Measurements from ENCODE around the gene STX12.
"Not testable (repeated sequence)": the region's sequence is repeated elsewhere in the genome, so short reads cannot be mapped to it uniquely, and the experiment has no call there.

STX12 gene

DNA sequence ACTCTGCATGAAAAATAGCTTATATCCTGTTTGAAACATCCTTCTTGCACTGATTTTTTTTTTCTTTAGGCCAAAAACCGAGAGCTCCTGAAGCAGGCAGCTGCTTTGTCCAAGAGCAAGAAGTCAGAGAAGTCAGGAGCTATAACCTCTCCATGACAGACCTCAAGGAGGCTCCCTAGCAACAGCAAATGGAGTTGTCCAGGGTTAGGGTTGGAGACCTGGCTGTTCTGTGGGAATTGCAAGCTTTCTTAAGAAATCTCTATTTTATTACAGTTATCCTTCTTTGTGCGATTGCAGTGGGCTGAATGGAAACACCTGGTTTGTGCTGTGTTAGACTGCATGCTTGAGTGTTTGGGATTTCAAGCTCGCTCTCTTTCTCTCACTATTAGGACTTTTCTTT is 12.6 kb upstream of the STX12 start:
- no peak for DNase-seq
- TF ChIP-seq POLR2A (IDR thresholded peaks at IDR 0.05; ENCODE audit: low read length) (no peak), GATA1 (IDR thresholded peaks at IDR 0.05; ENCODE audit: low read depth, low read length) (no peak)

DNA sequence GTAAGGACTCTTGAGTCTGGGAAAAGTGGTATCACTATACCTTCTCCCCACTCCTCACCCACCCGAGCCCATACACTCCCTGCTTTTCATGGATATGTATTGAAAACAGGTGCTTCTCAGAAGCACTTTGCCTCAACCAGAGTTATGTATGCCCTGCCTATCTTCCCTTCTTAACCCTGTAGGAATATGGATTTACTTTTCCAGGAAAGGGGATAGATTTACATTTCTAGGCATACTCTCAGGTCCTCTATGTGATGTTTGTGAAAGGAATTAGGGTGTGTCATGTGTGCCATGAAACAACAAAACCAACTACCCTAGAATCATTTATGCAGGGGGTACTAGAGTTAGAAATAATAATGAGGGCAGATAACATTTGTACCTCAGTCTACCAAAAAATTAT is 11.0 kb upstream of the STX12 start:
- no peak for DNase-seq

DNA sequence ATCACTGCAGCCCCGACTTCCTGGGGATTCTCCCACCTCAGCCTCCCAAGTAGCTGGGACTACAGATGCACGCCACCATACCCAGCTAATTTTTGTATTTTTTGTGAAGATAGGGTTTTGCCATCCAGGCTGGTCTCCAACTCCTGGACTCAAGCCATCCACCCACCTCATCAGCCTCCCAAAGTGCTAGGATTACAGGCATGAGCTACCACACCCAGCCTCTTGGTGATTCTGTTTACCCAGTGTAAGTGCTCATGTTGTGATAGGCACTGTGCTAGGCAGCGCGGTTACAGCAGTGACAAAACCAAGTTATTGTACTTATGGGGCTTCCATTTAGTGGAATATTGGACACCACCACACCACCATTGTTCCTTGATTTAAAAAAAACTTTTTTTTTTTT is 9.7 kb upstream of the STX12 start:
- no peak for DNase-seq
- TF ChIP-seq POLR2A (IDR thresholded peaks at IDR 0.05; ENCODE audit: low read length) (no peak), GATA1 (IDR thresholded peaks at IDR 0.05; ENCODE audit: low read depth, low read length) (no peak)

More for the DNA sequence above, 11.0 kb upstream of the STX12 start:
- TF ChIP-seq GATA1 (IDR thresholded peaks at IDR 0.05; ENCODE audit: low read depth, low read length) (no peak), POLR2A (IDR thresholded peaks at IDR 0.05; ENCODE audit: low read length) (no peak)

DNA sequence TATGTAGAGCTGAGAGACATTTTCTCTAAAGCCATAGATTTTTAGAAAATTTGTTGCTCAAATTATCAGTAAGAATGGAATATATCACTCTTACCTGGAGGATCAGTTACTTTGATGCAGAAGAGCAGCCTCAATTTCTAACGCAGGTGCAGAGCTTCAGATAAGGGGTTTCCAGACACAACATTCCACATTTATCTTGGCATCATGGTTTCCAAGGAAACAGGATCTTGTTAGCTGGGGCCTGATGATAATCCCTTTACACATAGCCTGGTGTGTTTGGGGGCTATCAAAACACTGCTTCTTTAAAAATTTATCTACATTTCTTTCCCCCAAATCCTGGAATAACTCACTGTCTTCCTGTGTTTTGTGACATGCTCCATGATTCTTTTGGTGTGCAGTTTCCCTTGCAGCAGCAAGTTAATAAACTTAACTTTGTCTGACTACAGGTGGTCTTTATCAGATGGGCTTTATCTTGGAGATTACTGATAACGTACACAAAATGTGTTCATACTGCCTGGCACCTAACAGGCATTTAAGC is 2.7 kb upstream of the STX12 start:
- no peak for DNase-seq
- TF ChIP-seq POLR2A (IDR thresholded peaks at IDR 0.05; ENCODE audit: low read length): no peak
- TF ChIP-seq GATA1 (IDR thresholded peaks at IDR 0.05; ENCODE audit: low read depth, low read length): no peak

DNA sequence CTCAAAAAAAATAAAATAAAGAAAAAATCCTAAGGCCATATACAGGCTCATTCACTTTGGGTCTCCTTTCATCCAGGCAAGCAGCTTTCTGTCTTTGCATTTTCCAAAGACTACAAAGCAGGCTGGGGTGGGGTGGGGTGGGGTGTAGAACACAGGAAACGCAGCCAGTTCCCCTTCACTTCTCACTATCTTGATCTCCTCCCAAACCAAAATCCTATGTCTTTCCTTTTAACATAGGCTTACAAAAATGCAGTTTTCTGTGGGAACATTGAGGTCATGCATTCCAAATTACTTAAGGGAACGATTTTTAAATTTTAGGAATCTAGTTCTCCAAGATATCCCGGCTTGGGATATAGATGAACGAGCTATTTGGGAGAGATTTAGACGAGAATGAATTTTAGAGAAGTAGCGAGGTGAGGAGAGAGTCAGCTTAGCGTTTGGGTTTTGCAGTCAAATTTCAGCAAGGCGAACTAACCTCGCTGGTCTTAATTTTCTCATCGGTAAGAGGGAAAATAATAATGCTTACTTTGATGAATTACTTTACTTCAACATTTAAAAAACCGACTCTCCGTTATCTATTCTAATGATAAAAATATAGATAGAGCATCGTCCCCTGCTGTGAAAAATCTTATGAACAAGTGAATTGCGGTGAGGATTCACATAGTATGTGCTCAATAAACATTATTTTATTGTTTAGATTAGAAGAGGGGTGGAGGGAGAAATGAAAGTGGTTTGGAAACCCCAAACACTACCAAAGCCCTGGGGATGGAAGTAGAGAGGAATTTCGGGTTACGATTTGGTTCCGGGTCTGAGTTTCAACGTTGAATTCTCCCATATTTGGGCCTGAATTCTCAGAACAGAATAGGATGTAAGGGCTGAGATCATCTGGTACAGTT is 735 bp upstream of the STX12 start:
- DNase-seq: no peak

DNA sequence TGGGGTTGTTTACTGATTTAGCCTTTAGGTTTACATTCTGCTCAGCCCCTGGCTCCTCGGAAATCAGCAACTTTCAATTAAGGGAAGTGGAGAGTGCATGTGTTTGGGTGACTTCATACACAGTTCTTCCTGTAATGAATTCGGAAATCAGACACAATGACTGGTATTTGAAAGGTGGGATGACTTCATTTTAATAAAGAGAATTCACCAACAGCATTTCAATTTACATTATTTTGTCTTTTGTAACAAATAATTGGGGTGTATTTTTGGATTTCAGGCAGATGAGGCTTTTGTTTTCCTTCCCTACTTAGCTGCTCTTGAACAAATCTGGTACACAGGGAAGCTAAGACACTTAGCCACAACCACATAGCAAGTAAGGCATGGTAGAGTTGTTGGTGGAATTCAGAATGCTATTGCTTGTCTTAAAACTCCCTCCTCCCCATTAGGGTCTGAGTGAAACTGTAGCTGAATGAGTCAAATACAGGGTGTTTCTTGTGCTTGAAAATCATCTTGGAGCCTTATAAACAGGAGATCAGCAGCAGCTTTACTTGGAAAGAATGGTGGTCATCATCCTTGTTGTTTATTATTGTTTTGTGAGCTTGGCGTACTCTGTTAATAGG is 917 bp downstream of the STX12 start:
- DNase-seq: peak in 1 of 2 experiments; percentile 46
- TF ChIP-seq POLR2A (IDR thresholded peaks at IDR 0.05; ENCODE audit: low read length): no peak
- no peak for TF ChIP-seq GATA1 (IDR thresholded peaks at IDR 0.05; ENCODE audit: low read depth, low read length)

More for the DNA sequence above, 735 bp upstream of the STX12 start:
- TF ChIP-seq GATA1 (IDR thresholded peaks at IDR 0.05; ENCODE audit: low read depth, low read length): no peak
- TF ChIP-seq POLR2A (IDR thresholded peaks at IDR 0.05; ENCODE audit: low read length): no peak

DNA sequence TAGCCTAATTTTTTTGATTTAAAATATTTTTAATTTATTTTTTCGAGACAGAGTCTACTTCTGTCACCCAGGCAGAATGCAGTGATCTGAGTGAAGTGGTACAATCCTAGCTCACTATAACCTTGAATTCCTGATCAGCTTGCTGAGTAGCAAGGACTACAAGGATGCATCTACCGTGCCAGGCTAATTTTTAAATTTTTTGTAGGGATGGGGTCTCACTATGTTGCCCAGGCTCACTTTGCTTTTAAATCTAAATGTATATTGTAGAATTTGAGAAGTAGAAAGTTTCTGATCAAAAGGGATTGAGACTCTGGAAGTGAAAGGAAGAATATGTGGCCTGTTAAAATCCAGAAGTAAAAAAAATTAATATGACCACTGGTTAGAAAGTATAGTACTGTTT is 1.6 kb downstream of the STX12 start:
- DNase-seq: no peak
- no peak for TF ChIP-seq POLR2A (IDR thresholded peaks at IDR 0.05; ENCODE audit: low read length)
- TF ChIP-seq GATA1 (IDR thresholded peaks at IDR 0.05; ENCODE audit: low read depth, low read length): no peak

DNA sequence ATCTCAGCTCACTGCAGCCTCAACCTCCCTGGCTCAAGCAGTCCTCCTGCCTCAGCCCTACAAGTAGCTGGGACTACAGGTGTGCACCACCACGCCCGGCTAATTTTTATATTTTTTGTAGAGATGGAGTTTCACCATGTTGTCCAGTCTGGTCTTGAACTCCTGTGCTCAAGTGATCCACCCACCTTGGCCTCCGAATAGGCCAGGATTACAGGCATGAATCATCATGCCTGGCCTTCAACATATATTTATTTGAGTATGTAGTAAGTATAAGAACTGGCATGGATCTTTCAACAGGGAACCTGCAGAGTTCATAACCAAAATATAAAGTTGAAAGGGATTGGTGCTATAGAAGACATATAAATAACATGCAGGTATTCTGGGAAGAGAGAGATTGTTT is 2.3 kb downstream of the STX12 start:
- DNase-seq: not testable (repeated sequence)

DNA sequence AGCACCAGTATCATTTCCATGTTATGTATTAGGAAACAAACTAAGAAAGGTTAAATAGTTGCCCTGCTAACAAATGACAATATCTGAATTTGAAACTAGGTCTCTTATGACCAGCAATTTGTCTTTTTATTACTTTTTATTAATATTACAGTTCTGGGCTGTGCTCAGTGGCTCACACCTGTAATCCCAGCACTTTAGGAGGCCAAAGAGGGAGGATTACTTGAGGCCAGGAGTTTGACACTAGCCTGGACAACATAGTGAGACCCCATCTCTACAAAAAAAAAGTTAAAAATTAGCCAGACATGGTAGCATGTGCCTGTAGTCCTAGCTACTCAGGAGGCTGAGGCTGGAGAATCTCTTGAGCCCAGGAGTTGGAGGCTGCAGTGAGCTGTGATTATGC is 3.3 kb downstream of the STX12 start:
- not testable (repeated sequence) for DNase-seq

DNA sequence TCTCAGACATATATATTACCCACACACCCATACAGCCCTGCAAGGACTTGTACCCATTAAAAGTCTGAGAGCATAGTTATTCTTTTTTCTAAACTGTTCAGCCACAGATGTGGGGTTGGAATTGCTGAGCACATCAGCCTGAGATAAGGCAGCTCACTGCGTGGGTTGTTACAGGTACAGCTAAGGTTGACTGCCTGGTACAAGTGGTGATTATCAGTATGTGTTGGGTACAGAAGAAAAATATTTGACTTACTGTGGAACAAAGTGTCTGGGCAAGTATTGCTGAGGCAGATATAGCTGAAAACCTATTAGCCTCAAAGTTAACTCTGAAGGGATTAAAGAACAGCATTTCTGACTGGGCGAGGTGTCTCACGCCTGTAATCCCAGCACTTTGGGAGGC is 5.0 kb downstream of the STX12 start:
- no peak for DNase-seq
- no peak for TF ChIP-seq POLR2A (IDR thresholded peaks at IDR 0.05; ENCODE audit: low read length)
- TF ChIP-seq GATA1 (IDR thresholded peaks at IDR 0.05; ENCODE audit: low read depth, low read length): no peak

DNA sequence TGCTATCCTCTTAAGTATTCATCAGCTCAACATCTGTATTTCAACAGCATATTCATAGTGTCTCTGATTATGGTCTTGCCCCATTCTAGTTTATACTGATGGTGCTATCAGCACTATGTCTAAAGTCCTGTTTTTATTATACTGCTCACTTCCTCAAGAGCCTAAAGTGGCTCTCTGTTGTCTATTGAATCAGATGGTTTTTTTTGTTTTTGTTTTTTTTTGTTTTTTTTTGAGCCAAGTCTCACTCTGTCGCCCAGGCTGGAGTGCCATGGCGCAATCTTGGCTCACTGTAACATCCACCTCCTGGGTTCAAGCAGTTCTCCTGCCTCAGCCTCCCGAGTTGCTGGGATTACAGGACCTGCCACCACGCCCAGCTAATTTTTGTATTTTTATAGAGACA is 6.1 kb downstream of the STX12 start:
- no peak for TF ChIP-seq POLR2A (IDR thresholded peaks at IDR 0.05; ENCODE audit: low read length)
- TF ChIP-seq GATA1 (IDR thresholded peaks at IDR 0.05; ENCODE audit: low read depth, low read length): no peak
- DNase-seq: no peak

DNA sequence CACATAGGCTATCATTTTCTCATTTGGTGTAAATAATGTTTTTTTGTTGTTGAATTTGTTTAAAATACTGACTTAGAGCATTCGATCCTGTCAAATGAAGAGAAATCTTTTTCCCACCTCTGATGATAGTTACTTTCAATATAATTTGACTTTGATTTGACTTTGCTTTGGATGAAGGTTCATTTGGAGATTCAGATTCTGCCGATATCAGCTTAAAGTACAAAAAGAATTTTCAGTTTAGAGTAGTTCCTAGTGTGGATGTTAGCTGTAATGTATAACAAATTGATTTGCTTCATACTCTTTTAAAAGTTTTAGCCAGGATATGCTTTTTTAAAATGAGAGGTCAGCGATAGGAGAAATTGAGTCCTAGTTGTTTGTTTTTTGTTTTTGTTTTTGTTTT is 9.9 kb downstream of the STX12 start:
- no peak for TF ChIP-seq GATA1 (IDR thresholded peaks at IDR 0.05; ENCODE audit: low read depth, low read length)
- no peak for TF ChIP-seq POLR2A (IDR thresholded peaks at IDR 0.05; ENCODE audit: low read length)
- DNase-seq: no peak

DNA sequence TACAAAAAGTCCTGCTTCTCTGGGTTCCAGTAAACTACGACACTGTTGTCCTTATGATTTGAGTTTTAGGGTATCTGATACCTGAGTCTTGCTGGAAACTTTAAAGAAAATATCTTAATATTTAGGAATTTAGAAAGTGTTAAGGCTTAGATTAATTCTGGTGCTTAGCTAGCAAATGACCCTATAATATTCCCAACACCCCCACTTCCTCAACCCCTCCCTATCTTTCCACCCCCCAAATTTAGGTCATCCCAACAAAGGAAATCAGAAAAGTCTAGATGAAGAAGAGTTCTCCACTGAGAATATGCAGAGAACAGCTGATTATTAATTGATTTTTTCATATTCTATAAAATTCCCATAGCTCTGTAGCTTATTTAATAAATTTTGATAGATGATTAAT is 11.7 kb downstream of the STX12 start:
- DNase-seq: no peak
- TF ChIP-seq GATA1 (IDR thresholded peaks at IDR 0.05; ENCODE audit: low read depth, low read length) (no peak), POLR2A (IDR thresholded peaks at IDR 0.05; ENCODE audit: low read length) (no peak)

DNA sequence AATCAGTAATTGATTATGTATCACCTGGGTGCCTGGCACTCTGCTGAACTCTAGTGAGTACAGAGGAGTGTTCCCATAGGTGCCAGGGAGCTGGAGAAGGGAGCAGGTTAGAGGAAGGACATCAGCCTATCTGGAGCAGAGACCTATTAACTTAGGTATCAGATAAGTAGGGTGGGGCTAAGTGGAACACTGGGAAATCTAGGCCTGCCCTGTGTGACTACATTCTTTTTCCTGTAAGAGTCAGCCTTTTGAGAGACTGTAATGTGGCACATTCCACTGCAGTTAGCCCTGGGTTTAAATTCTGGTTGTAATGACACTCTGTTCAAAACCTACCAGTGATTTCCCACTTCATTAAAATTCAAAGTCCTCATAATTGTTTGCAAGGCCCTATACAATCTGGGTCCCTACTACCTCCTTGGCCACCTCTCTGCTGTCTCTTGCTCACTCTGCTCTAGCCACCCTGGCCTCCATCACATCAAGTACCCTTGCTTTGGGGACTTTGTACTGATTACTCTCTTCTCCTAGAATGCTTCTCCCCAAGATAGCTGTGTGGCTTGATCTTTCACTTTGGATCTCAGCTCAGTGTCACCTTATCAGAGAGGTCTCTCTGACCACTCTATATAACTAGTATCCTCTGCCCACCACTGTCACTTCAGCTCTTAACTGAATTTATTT is 12.9 kb downstream of the STX12 start:
- DNase-seq: no peak
- TF ChIP-seq GATA1 (IDR thresholded peaks at IDR 0.05; ENCODE audit: low read depth, low read length) (no peak), POLR2A (IDR thresholded peaks at IDR 0.05; ENCODE audit: low read length) (no peak)
